HG02623 (cell line): ENCODE data around the gene SRRM3.
"Not testable (repeated sequence)": the region's sequence is repeated elsewhere in the genome, so short reads cannot be mapped to it uniquely, and the experiment has no call there.

Experiments
- ATAC-seq: cut with Tn5 transposase; IDR thresholded peaks from one replicate; pipeline ENCODE4 v1.9.1; 2021; ENCODE audit warnings: moderate library complexity; ENCODE audit not compliant: unreplicated experiment

Gene SRRM3

DNA sequence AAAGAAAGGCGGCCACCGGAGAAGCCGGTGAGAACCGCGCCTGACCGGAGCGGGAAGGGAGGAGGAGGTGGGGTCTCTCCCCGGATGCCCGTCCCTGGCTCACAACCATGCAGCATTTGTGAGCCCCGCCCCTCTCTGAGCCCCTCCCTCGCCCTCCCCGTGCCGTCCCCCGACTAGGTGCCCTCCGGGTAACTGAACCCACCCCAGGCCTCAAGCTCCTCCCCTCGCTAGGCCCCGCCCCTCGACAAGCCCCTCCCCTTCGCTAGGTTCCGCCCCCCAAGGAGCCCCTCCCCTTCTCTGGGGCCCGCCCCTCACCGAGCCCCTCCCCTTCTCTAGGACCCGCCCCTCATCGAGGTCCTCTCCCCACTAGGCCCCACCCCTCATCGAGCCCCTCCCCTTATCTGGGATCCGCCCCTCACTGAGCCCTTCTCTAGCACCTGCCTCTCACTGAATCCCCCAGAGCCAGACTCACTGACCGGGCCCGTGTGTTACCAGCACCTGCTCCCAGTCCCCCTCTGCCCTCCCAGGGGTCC, 58.5 kb downstream of the SRRM3 start:
- no peak for ATAC-seq

- ATAC-seq, result no peak
These were observed 59.6 kb downstream of the SRRM3 start for GRCh38 chr7:76261329-76261728.

DNA sequence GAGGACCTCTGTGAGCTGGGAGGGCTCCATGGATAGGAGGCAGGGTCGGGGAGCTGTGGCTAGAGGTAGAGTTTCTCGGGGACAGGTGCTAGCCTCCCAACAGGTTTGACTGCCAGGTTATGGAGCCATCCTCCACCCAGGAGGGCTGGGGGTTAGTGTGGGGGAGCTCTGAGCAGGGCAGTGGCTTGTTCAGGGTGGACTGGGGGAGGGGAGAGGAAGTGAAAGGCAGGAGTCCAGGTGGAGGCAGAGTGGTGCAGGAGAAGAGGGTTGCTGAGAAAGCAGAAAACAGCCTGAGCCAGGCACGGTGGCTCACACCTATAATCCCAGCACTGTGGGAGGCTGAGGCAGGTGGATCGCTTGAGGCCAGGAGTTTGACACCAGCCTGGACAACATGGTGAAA, 60.2 kb downstream of the SRRM3 start:
- no peak for ATAC-seq

GRCh38 chr7:76262683-76263402, 61.1 kb downstream of the SRRM3 start:
- no peak for ATAC-seq

- no peak for ATAC-seq
These were observed 63.6 kb downstream of the SRRM3 start for GRCh38 chr7:76265299-76265698.

GRCh38 chr7:76267107-76267893, 65.6 kb downstream of the SRRM3 start:
- ATAC-seq, result no peak

DNA sequence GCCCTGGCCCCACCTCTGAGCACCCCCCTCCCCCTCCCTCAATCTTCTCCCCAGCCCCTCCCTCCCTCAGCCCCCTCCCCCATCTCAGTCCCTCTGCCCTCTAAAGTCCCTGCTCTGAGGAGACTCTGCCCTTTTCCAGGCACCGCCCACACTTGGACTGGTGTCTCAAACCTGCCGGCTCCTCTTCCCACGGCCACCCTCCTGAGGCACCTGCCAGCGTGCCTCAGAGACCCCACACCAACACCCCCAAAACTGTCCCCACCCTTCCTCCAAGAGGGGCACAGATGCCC, 66.1 kb downstream of the SRRM3 start:
- ATAC-seq, result no peak

- ATAC-seq, result no peak
These were observed 66.7 kb downstream of the SRRM3 start for GRCh38 chr7:76268376-76268775.

DNA sequence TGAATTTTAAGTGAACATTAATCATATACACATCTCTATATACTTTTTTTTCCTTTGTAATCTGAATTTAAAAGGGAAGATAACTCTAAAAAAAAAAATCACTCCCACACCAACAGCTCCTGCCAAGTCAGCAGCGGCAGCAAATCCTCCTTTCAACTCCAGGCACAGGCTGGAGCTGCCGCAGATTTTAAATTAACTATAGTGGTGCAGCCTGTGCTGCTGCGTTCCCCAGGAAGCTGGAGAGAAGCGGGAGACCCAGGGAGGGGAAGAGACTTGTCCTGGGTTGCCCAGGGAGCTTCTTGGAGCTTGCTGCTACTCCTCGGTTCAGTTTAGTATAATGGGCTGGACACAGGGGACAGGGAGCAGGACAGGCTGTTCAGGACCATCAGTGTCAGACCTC, 68.2 kb downstream of the SRRM3 start:
- ATAC-seq, result no peak

DNA sequence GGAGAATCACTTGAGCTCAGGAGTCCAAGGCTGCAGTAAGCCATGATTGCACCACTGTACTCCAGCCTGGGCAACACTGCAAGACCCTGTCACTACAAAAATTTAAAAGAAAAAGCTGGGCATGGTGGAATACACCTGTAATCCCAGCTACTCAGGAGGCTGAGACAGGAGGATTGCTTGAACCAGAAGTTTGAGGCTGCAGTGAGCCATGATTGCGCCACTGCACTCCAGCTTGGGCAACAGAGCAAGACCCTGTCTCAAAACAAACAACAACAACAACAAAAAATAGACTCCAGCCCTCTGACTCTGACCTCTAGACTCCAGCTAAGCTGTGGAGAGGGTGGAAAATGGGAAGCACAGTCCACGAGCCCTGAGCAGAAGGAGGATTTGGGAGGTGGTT, 69.7 kb downstream of the SRRM3 start:
- ATAC-seq, result not testable (repeated sequence)

DNA sequence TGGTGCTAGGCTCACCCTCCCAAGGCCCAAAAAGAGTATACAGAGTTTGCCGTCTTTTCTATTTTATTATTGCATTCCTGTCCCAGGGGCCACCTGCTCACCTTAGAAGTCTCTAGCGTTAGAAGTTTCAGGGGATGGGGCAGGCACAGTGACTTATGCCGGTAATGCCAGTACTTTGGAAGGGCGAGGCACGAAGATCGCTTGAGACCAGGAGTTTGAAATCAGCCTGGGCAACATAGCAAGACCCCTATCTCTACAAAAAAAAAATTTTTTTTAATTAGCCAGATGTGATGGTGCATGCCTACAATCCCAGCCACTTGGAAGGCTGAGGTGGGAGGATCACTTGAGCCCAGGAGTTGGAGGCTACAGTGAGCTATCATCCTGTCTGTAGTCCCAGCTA, 70.4 kb downstream of the SRRM3 start:
- no peak for ATAC-seq

DNA sequence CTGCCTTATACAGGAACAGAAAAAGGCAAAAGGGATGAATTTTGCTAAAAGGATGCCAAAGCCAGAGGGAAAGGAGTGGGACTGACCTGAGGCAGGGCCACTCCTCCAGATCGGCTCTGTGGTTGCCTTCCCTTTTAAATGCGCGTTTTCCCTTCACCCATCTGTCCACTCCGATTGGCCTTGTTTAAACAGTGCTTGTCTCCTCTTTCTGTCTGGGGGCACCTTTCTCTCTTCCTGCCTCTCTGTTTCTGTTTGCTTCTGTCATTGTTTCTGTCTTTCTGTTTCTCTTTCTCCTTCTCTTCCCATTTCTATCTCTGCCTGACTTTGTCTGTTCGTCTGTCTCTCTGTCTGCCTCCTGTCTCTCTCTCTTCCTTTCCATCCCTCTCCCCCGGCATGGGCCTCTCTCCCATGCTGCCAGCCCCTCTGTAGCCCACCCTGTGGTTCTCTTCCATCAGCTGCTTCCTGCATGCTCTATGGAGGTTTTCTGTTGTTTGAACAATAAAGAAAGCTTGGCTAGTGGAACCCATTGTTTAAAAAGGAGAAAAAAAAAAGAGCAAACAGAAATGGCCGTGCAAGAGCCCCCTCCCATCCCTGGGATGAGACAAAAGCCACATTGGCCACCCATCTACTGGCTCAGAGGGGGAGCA, 71.3 kb downstream of the SRRM3 start:
- ATAC-seq, result peak; percentile 59

GRCh38 chr7:76273503-76273902, 71.8 kb downstream of the SRRM3 start:
- ATAC-seq, result no peak

GRCh38 chr7:76278540-76278939, 76.8 kb downstream of the SRRM3 start:
- no peak for ATAC-seq

GRCh38 chr7:76280408-76280807, 78.7 kb downstream of the SRRM3 start:
- no peak for ATAC-seq

- no peak for ATAC-seq
These were observed 79.5 kb downstream of the SRRM3 start for GRCh38 chr7:76281006-76281705.

DNA sequence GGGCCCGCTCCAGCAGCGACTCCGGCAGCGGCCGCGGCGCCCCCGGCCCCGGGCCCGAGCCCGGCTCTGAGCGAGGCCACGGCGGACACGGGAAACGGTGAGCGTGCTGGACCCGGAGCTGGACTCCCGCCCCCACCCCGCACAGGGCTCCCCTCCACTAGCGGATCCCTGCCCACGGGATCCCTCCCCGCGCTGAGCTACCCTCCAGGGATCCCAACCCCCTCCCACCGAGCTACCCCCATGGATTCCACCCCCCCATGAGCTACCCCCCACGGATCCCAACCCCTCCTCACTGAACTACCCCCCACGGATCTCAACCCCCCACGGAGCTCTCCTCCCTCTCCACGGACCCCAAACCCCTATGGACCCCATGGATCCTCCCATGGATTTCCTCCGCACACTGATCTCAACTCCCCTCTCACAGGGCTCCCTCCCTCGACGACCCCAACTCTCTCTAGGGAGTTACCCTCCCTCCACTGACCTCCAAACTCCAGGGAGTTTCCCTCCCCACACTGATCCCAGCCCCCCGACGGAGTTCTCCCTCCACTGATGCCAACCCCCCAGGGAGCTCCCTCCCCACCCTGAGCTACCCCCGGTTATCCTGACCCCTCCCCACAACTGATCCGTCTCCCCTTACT, 80.1 kb downstream of the SRRM3 start:
- no peak for ATAC-seq

- ATAC-seq, result no peak
These were observed 80.9 kb downstream of the SRRM3 start for GRCh38 chr7:76282344-76283253.

DNA sequence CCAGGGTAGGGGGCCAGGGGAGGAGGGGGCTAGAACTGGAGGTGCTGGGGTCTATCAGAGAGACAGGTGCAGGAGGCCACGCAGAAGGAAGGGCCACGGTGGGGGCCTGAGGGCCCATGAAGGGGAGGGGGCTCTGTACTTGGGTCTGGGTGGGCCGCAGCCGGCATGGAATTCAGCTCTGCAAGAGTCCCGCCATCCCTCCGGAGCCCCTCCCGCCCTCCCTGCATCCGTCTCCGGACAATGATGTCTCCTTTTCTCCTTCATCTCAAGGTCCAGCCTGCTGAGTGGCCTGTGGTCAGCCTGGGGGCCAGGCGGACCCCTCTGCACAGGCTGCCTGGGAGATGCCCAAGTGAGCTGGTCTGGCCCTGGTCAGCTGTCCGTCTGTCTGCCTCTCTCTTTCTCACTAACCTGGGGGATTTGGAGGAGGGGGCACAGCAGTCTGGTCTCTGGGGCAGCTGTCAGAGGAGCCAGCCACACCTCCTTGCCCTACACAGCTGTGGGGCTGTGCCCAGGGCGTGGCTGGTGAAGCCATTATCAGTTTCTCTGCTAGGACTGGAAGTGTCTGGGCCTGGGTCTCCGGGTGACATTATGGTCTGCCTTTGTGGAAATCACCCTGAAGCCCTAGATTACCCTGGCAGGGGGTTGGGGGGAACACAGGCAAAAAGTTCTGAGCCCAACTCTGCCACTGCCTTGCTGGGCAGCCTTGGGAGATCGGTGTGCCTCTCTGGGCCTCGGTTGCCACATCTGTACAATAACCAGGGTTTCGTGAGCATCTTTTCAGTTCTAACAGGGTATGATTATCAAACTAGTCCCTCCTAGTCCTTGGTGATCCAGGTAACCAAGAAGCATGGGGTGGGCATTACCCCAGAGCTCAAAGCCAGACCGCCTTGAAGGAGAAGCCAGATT, 81.8 kb downstream of the SRRM3 start:
- ATAC-seq, result no peak
